Dendritic cell treated with granulocyte-macrophage colony-stimulating factor and Interleukin-4, amounts not matched to agents 40 ng/mL and 50 ng/mL, for 4 days (primary cell): ENCODE measurements around the gene TDRD10.
"Not testable (repeated sequence)": the region's sequence is repeated elsewhere in the genome, so short reads cannot be mapped to it uniquely, and the experiment has no call there.

ENCODE experiments used
- H3K27ac Mint-ChIP-seq: one replicate; pipeline ENCODE4 v1.8.0; 2022; ENCODE audit warnings: mild to moderate bottlenecking, mixed read lengths
- H3K27me3 Mint-ChIP-seq: one replicate; pipeline ENCODE4 v1.8.0; 2022; ENCODE audit warnings: mild to moderate bottlenecking, mixed read lengths
- H3K36me3 Mint-ChIP-seq: one replicate; pipeline ENCODE4 v1.8.0; 2022; ENCODE audit warnings: low read depth, mixed read lengths
- H3K4me1 Mint-ChIP-seq: one replicate; pipeline ENCODE4 v1.8.0; 2022; ENCODE audit warnings: low read depth, mixed read lengths
- H3K4me3 Mint-ChIP-seq: one replicate; pipeline ENCODE4 v1.8.0; 2022; ENCODE audit warnings: mild to moderate bottlenecking, moderate library complexity, mixed read lengths
- H3K9me3 Mint-ChIP-seq: one replicate; pipeline ENCODE4 v1.8.0; 2022; ENCODE audit warnings: mixed read lengths
- intact Hi-C: fragments of 100-400 bp; cut with micrococcal nuclease; formaldehyde crosslinking; loops from one replicate; pipeline ENCODE4 v1.15.0; 2022

Gene TDRD10

DNA sequence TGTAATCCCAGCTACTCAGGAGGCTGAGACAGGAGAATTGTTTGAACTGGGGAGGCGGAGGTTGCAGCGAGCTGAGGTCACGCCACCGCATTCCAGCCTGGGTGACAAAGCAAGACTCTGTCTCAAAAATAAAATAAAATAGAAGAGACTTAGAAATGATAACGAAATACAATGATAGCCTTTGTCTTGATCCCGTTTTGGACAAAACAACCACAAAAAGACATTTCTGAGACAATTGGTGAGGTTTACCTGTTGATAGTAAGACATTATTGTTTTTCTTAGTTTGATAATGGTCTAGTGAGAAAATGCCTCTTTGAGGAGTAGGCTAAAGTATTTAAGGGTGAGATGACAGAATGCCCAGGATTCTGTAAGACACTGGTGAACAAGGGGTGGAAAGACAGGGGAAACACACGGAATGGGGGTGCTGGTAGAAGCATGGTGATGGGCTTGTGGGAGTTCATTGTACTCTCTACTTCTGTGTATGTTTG is 12.1 kb downstream of the TDRD10 start:
- no peak overlapping the region for H3K27ac Mint-ChIP-seq
- H3K27me3 Mint-ChIP-seq, result peaks cover 34% of the 10 kb centered on the region
- intact Hi-C loops, result no loop called here
- no peaks in the 10 kb centered on the region for H3K9me3 Mint-ChIP-seq
- H3K36me3 Mint-ChIP-seq, result no peaks in the 10 kb centered on the region
- no peak overlapping the region for H3K4me3 Mint-ChIP-seq
- H3K4me1 Mint-ChIP-seq, result peaks cover 15% of the 10 kb centered on the region

DNA sequence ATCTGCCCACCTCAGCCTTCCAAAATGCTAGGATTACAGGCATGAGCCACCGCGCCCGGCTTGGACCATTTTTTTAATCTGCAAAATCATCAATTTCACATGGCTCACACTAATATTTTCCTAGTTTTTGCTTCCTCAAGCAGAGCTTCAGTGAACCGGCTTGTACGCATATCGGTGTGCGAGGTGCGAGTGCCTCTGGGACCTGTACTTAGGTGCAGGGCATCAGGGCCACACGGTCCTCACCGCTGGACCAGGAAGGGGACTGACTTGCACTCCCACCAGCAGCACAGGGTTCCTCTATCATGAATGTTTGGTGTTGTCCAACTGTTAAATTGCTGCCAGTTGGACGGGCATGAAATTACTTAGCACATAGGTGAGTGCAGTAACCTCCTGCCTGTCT is 15.6 kb downstream of the TDRD10 start:
- no peak overlapping the region for H3K4me3 Mint-ChIP-seq

DNA sequence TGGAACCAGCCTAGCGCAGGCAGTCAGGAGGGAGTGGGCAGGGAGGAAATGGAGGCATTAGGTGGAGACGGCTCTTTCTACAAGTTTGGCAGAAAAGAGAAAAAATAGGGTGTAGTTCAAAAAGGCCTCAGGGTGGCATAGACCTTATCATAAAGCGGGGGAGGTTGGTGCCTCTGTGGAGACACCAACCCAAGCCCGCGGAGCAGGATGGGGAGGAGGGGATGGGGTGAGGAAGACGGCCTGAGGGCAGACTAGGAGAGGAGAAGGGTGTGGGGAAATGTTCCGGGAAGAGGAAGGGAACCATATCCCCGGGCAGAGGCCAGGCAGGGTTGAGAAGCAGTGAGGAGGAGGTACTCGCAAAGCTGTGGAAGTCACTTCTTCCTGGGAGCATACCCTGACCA is 17.6 kb downstream of the TDRD10 start:
- peaks cover 27% of the 10 kb centered on the region for H3K27me3 Mint-ChIP-seq
- intact Hi-C loops, result loop anchor here (5.0 kb wide), 1 partner anchor 37 kb away; no protein-coding TSS in a partner anchor
- peak overlapping the region; percentile 96 for H3K27ac Mint-ChIP-seq

More for the DNA sequence above, 15.6 kb downstream of the TDRD10 start:
- Mint-ChIP-seq H3K27ac (peak overlapping the region; percentile 47), H3K36me3 (no peaks in the 10 kb centered on the region), H3K27me3 (peaks cover 22% of the 10 kb centered on the region), H3K4me1 (peaks cover 51% of the 10 kb centered on the region), H3K9me3 (no peaks in the 10 kb centered on the region)
- intact Hi-C loops, result loop anchor here (5.0 kb wide), 1 partner anchor 35 kb away; no protein-coding TSS in a partner anchor

DNA sequence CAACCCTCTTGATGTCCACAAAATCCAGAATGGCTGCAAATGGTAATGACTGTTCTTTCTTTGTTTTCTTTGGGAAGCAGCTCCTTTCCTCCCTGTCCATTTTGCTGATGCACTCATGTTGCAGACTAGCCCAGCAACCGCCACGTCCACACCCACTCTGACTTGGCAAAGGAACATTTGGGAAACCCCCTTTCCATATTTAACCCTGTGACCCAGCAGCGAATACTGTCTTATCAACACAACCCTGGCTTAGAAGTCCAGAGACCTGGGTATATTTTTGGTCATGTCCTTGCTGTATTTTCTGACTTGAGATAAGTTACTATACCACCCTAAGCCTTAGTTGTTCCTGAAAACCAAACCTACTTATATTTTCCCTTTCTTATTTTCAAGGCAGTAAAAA is 18.3 kb downstream of the TDRD10 start:
- Mint-ChIP-seq H3K27ac (peak overlapping the region; percentile 96), H3K36me3 (no peaks in the 10 kb centered on the region), H3K9me3 (no peaks in the 10 kb centered on the region), H3K4me1 (peaks cover 59% of the 10 kb centered on the region), H3K4me3 (peak overlapping the region; percentile 41), H3K27me3 (peaks cover 24% of the 10 kb centered on the region)
- intact Hi-C loops, result no loop called here

More for the DNA sequence above, 17.6 kb downstream of the TDRD10 start:
- Mint-ChIP-seq H3K4me3 (no peak overlapping the region), H3K9me3 (no peaks in the 10 kb centered on the region), H3K36me3 (no peaks in the 10 kb centered on the region), H3K4me1 (peaks cover 54% of the 10 kb centered on the region)

DNA sequence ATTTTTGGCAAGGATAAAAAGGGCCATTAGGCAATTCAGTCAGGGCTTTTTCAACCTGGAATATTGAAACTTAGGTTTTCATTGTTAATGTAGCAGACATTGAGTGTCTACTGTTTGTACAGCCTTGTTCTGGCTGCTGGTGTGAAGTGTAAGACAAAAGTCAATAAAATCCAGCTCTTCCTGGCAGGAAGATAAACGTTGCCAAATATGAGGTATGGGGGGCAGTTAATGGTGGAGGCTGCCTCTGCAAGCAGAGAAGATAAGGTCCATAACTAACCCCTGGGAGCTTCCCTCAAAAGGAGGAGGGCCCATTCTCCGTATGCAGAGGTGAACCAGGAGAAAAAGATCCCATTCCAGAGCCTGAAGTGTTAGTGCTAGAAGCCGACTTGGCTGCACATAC is 19.7 kb downstream of the TDRD10 start:
- H3K9me3 Mint-ChIP-seq, result no peaks in the 10 kb centered on the region

DNA sequence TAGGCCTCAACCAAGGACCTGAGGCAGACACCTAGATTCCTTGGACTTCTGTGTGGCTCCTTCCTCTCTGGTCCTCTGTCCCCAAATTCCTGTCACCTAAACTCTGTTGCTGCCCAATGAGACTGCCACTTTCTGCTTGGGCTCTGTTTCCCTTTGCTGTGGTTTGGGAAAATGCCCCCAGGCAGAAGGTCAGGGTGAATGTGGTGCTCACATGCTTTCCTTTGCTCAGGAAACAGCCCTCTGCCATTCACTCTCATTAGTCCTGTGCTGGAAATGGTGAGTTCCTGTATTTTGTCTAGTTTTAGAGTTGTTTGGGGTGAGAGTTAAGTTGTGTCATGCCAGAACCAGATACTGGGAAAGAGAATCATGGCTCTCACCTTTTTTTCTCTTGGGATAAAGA is 22.9 kb downstream of the TDRD10 start:
- peaks cover 17% of the 10 kb centered on the region for H3K27me3 Mint-ChIP-seq
- peak overlapping the region; percentile 27 for H3K27ac Mint-ChIP-seq
- intact Hi-C loops, result no loop called here
- H3K4me3 Mint-ChIP-seq, result no peak overlapping the region
- H3K36me3 Mint-ChIP-seq, result no peaks in the 10 kb centered on the region
- peaks cover 36% of the 10 kb centered on the region for H3K4me1 Mint-ChIP-seq
- no peaks in the 10 kb centered on the region for H3K9me3 Mint-ChIP-seq

More for the DNA sequence above, 19.7 kb downstream of the TDRD10 start:
- Mint-ChIP-seq H3K4me3 (no peak overlapping the region), H3K27ac (peak overlapping the region; percentile 96), H3K4me1 (peaks cover 48% of the 10 kb centered on the region), H3K36me3 (no peaks in the 10 kb centered on the region), H3K27me3 (peaks cover 24% of the 10 kb centered on the region)
- intact Hi-C loops, result no loop called here

DNA sequence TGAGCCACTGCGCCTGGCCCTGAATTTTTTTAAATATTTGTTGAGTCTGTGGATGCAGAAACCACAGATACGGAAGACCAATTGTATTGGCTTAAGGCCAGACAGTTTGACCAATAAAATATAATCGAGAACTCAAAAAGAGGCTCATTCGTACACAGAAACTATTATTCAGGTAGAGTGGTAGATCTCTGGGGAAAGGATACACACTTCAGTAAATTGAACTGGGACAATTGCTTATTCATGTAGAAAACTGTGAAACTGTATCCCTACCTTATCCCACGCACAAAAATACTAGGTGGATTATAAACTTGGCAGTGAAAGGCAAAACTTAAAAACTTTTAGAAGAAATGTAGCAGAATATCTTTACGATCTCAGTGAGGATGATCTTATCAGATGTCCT is 25.2 kb downstream of the TDRD10 start:
- Mint-ChIP-seq H3K4me1 (peaks cover 13% of the 10 kb centered on the region), H3K27me3 (peaks cover 19% of the 10 kb centered on the region), H3K36me3 (no peaks in the 10 kb centered on the region), H3K27ac (no peak overlapping the region), H3K4me3 (no peak overlapping the region), H3K9me3 (no peaks in the 10 kb centered on the region)
- intact Hi-C loops, result no loop called here

DNA sequence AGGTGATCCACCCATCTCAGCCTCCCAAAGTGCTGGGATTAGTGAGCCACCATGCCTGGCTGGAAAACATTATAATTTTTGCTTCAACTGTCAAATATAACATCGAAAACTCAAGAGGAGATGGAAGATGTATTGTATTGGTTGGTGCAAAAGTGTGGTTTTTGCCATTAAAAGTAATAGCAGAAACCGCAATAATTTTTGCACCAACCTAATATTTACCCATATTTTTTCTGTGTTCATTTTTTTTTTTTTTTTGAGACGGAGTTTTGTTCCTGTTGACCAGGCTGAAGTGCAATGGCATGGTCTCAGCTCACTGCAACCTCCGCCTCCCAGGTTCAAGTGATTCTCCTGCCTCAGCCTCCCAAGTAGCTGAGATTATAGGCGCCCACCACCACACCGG is 27.3 kb downstream of the TDRD10 start:
- intact Hi-C loops, result no loop called here
- Mint-ChIP-seq H3K36me3 (no peaks in the 10 kb centered on the region), H3K9me3 (no peaks in the 10 kb centered on the region), H3K27me3 (peaks cover 5% of the 10 kb centered on the region), H3K4me1 (peaks cover 7% of the 10 kb centered on the region), H3K4me3 (no peak overlapping the region), H3K27ac (no peak overlapping the region)

DNA sequence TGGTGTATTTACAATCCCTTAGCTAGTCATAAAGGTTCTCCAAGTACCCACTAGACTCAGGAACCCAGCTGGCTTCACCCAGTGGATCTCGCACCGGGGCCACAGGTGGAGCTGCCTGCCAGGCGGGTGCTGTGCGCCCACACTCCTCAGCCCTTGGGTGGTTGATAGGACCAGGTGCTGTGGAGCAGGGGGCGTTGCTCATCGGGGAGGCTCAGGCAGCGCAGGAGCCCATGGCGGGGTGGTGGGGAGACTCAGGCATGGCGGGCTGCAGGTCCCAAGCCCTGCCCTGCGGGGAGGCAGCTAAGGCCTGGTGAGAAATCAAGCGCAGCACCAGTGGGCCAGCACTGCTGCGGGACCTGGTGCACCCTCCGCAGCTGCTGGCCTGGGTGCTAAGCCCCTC is 29.9 kb downstream of the TDRD10 start:
- H3K27ac Mint-ChIP-seq, intact Hi-C loops, H3K4me1 Mint-ChIP-seq, H3K4me3 Mint-ChIP-seq, H3K36me3 Mint-ChIP-seq, H3K9me3 Mint-ChIP-seq: not testable (repeated sequence)
- peaks cover 15% of the 10 kb centered on the region for H3K27me3 Mint-ChIP-seq

DNA sequence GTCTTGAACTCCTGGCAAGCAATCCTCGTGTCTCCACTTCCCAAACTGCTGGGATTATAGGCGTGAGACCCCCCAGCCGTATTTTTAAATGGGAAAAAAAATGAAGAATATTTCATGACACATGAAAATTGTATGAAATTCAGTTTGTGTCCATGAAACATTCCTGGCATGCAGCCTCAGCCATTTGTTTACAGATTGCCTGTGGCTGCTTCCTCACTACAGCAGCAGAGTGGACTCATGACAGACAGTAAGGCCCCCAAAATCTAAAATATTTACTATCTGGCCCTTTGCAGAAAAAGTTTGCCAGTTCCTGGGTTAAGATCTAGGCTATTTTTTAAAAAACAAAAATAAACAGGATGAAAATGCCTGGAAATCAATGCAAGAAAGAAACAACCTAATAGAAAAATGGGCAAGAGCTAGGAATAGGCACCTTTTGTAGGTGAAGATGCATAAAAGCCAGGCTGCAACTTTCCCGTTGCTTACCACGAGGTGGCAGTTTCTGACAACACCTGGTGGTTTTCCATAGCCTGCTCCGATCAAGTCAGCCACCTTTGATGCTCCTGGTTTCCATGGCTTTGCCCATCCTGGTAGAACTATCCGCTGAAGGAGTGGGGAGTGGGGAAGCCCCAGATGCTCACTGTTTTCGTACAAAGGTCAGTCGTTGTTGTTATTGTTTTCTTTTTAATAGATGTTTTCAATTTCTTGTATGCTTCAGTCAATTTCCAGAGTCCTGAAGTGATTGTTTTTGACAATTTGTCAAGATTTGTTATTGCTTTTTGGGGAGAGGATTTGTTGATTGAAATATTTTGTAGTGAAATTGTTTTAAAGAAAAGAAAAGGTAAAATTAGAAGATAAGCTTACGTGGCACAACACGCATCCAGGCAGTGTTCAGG is 32.2 kb downstream of the TDRD10 start:
- intact Hi-C loops, result no loop called here
- no peaks in the 10 kb centered on the region for H3K4me1 Mint-ChIP-seq
- no peaks in the 10 kb centered on the region for H3K9me3 Mint-ChIP-seq
- H3K36me3 Mint-ChIP-seq, result no peaks in the 10 kb centered on the region
- peaks cover 21% of the 10 kb centered on the region for H3K27me3 Mint-ChIP-seq
- no peak overlapping the region for H3K27ac Mint-ChIP-seq
- H3K4me3 Mint-ChIP-seq, result no peak overlapping the region

DNA sequence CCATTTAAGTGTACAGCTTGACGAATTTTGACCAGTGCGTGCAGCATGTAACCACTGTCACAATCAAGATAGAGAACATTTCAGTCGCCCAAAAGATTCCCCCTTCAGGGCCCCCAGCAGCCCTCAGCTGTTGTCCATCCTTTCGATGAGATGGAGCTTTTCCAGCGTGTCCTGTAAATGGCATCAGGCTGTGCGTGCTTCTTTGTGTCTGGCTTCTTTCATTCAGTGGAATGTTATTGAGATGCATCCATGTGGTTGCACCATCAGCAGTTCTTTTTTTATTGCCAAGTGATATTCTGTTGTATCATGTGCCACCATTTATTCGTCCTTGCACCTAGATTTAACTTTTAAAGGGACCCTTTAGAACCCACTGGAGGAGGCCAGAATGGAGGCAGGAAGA is 34.6 kb downstream of the TDRD10 start:
- Mint-ChIP-seq H3K27me3 (peaks cover 34% of the 10 kb centered on the region), H3K4me1 (no peaks in the 10 kb centered on the region), H3K36me3 (no peaks in the 10 kb centered on the region), H3K9me3 (no peaks in the 10 kb centered on the region), H3K27ac (no peak overlapping the region), H3K4me3 (no peak overlapping the region)
- intact Hi-C loops, result no loop called here

DNA sequence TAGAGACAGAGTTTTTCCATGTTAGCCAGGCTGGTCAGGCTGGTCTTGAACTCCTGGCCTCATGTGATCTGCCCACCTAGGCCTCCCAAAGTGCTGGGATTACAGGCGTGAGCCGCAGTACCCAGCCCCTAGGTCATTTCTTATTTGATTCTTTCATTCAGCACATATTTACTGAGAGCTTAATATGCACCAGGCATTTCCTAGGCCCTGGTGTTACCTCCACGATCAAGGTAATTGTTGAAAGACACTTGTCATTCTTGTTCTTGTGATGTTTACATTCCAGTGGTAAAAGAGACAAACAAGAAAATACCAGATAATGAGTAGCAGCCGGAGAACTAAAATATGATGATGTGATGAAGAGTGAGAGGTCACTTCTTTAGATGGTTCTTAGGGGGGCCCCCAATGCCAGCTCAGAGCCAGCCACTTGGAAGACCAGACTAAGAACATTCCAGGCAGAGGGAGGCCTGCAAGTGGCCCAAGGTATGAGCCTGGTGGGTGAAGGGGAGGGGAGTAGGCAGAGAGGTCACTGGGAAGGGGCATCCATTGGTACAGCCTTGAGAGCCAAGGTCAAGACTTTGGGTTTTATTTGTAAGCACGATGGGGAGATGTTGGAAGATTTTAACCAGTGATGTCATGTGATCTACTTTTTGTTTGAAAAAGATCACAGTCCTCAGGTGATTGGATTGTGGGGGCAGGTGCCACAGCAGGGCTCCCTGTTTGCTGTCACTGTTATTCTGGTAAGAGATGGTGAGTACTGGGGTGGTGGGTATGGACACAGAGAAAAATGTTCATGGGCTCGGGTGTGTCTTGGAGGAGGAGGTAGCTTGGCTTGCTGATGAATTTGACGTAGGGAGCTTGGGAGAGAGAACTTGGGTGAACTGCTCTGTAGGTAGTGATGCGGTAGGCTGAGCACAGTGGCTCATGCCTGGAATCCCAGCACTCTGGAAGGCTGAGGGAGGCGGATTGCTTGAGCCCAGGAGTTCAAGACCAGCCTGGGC is 37.8 kb downstream of the TDRD10 start:
- no peaks in the 10 kb centered on the region for H3K36me3 Mint-ChIP-seq
- H3K27me3 Mint-ChIP-seq, result peaks cover 36% of the 10 kb centered on the region
- no peak overlapping the region for H3K27ac Mint-ChIP-seq
- no peaks in the 10 kb centered on the region for H3K9me3 Mint-ChIP-seq
- peaks cover 6% of the 10 kb centered on the region for H3K4me1 Mint-ChIP-seq
- H3K4me3 Mint-ChIP-seq, result no peak overlapping the region
- intact Hi-C loops, result no loop called here

DNA sequence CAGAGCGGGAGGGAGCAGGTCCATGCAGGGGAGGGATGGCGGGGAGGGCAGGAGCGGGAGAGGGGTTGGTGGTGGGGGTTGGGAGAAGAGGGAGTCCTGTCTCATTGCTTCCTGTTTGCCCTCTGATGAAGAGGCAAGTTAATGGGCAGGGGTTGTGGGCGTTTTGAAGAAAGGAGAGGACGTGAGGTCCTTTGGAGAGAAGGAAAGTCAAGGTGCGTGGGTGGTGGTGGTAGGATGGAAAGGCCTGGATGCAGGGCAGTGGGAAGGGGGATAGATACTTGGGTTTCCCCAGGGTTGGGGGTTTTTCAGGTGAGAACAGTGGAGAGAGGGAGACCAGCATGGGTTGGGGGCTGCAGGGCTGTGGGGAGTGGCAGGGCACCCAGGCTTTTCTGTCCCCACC is 39.2 kb downstream of the TDRD10 start:
- H3K27ac Mint-ChIP-seq, result no peak overlapping the region
- no peak overlapping the region for H3K4me3 Mint-ChIP-seq
- peaks cover 7% of the 10 kb centered on the region for H3K4me1 Mint-ChIP-seq
- H3K9me3 Mint-ChIP-seq, result no peaks in the 10 kb centered on the region
- peaks cover 30% of the 10 kb centered on the region for H3K27me3 Mint-ChIP-seq
- intact Hi-C loops, result no loop called here
- H3K36me3 Mint-ChIP-seq, result no peaks in the 10 kb centered on the region
